Embryonic facial prominence (tissue), 1 donor: ENCODE data around the gene PCCA.
"Not testable (repeated sequence)": the region's sequence is repeated elsewhere in the genome, so short reads cannot be mapped to it uniquely, and the experiment has no call there.

Experiments used
- DNase-seq: peaks from one replicate; pipeline ENCODE4 v3.0.0-alpha.2; 2016; ENCODE audit errors: extremely low spot score

Gene PCCA

DNA sequence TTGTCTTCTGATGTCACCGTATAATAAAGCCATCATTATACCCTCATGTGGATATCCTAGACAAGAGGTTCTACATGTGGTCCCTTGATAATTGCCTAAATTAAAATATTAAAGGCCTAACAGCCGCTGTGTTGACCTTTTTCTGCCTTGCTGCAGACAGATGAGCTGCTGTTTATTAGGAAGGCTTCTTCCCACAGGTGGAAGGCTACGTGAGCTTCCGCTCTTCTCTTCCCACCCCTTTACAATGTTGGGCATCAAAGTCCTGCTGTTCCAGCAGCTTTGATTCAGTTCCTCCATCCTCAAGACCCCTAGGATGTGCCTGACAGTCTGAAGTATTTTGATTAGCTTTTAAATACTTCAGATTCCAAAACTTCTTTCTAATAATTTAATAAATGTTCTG is 217.1 kb downstream of the PCCA start:
- DNase-seq, result no peak

DNA sequence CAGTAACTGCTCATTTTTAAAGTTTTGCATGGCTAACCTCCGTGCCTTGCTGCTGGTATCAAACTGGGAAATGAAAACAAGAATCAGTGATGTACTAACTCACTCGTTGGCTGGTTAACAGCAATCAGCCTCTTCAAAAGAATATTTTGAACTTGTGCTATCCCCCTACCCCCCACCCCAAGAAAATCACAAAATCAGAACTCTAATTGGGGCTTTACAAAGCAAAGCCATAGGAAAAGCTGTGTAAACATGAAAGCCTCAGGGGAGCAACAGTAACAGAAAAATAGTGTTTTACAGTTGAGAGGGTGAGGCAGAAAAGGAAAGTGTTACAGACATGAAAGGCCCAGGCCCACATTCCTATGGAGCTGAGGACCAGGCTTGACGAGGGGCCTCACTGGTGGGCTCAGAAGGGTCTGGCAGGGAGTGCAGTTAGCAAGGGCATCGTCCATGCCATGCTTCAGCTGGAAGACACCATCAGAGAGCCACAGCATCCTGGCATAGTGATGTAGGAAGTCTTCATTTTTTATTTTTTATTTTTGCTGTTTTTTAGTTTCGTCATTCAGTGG is 217.6 kb downstream of the PCCA start:
- no peak for DNase-seq

DNA sequence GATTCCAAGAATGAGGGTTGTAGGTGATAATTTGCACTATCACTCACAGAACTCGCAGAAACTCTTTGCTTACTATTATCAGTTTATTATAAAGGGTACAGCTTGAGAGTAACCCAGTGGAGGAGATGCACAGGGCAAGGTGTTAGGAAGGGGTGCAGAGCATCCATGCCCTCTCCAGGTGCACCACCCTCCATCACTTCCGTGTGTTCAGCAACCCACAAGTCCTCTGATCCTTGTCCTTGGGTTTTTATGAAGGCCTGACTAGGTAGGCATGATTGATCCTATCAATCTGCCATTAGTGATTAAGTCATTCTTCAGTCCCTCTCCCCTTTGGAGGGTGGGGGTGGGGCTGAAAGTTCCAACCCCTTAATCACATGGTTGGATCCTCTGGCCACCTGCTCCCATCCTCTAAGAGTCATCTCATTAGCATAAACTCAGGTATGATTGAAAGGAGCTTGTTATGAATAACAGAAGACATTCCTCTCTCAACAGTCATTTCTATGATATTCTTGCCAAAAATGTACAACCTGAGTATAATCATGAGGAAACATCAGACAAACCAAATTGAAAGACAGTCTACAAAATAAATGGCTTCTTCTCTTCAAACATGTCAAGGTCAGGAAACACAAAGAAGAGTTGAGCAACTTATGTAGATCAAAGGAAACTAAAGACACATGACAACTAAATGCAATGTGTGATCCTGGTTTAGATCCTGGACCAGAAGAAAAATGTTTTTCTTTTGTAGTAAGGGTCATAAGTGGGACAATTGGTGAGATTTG is 225.4 kb downstream of the PCCA start:
- no peak for DNase-seq

DNA sequence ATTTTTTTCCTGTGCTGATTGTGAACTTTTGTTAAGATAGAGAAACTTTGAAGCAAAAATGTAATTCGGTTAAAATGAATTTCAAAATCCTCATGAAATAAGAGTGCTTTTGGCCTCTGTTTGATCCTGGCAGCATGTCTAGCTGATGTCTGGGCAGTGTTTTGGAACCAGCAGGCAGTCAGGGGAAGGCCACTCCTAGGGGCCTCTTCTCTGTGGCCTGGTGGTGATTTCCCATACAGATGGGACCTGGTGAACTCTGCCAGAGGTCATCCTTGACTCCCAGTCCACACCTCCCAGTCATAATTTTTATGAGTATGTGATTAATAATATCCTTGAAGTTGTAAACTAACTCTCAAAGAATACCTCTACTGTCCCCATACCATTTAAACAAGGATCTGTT is 226.6 kb downstream of the PCCA start:
- DNase-seq, result no peak

- DNase-seq, result not testable (repeated sequence)
These were observed 229.6 kb downstream of the PCCA start for GRCh38 chr13:100318473-100318872.

DNA sequence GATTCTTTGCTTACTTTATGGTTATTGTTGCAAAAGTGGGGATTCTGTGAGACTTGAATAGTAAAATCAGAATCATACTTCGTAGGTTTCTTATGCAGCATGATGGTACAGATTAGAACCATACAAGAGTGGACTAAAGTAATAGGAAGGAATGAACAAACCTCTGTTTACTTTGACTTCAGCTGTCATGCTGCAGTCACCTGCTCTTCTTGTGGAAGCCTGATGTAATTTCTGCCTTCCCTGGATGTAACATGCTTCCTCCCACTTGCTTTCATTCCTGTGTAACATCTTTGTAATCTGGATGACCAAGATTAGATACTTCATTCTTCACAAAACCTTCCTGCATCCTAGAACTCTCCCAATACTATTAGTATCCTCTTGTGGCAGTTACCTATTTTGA is 235.0 kb downstream of the PCCA start:
- no peak for DNase-seq

- DNase-seq, result no peak
These were observed 241.8 kb downstream of the PCCA start for GRCh38 chr13:100330662-100331061.

GRCh38 chr13:100333141-100333540 is 244.2 kb downstream of the PCCA start:
- DNase-seq, result no peak

DNA sequence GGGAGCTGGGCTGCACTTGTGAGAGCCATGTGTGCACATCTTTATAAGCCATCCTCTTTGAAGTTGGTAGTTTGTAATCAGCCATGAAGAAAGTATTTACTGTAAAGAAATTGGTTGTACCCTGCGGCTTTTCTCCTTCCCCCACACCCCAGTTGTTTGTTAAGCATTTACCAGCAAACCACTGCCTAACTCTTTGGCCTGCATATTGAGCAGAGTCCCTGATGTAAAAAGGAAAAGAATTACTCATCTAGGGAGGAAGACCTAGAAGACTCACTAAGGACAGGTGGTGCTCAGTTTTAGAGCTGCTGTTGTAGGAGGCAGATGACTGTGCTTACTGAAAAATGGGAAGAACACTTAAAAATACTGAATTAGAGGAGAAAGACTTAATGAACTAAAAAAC is 245.3 kb downstream of the PCCA start:
- no peak for DNase-seq

- DNase-seq, result no peak
These were observed 248.1 kb downstream of the PCCA start for GRCh38 chr13:100336795-100337516.

GRCh38 chr13:100338275-100338674 is 249.4 kb downstream of the PCCA start:
- DNase-seq, result no peak

DNA sequence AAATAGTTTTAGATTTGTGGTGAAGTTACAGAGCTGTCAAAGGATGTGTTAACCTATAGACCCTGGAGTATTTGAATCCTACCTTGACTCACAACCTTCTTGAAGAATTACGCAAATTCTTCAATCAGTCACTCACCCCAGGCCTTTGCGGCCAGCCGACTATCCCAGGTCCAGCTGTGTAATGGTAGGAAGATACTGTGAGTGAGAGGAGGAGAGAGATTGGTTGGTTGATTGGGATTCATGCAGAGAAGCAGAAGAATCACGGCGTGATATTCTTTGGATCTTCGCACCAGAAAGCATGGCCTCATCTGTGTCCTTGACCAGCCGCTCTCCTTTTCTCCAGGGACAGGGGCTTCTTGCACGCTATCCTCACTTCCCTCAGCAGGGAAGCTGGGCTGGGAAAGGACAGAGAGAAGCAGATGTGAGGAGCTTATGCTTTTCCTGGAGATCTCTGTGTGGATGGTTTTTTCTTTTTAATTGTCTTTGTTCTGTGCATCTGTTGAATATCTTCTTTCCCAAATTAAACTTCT is 250.6 kb downstream of the PCCA start:
- DNase-seq, result no peak

DNA sequence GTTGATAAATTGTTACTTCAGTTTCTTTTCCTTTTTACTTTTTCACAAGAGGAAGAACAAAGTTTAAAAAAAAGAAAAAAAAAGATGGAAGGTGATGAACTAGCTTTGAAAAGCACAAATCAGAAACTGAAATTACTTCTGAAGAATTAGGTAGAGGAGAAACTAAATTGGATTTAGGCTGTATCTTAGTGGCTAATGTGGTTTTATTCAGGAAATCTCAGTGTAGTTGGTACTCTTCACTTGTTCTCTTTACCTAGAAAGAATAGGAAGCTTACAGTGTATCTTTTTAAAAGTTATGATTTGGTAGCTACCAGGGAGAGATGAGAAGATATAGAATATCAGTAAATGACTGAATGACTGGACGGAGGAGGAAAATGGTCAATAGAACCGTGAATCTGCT is 252.0 kb downstream of the PCCA start:
- no peak for DNase-seq

DNA sequence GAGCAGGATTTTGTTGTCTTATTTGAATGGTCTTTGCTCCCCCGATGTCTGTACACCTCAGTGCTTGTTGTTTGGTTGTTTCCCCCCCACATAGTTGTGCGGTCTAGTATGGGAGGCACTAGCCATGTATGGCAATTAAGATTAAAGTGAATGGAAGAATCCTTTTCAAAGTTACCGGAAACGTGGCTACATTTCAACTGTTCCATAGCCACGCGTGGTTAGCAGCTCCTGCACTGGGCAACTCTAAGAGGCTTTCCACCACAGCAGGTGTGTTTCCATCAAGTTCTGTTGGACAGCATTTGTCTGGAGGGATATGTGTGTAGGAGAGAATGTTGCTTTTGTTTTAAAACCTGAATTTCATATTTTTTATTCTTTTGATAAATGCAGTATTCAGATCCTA is 252.4 kb downstream of the PCCA start:
- DNase-seq, result no peak

- DNase-seq, result no peak
These were observed 255.7 kb downstream of the PCCA start for GRCh38 chr13:100344544-100344943.

- no peak for DNase-seq
These were observed 259.1 kb downstream of the PCCA start for GRCh38 chr13:100347968-100348367.

DNA sequence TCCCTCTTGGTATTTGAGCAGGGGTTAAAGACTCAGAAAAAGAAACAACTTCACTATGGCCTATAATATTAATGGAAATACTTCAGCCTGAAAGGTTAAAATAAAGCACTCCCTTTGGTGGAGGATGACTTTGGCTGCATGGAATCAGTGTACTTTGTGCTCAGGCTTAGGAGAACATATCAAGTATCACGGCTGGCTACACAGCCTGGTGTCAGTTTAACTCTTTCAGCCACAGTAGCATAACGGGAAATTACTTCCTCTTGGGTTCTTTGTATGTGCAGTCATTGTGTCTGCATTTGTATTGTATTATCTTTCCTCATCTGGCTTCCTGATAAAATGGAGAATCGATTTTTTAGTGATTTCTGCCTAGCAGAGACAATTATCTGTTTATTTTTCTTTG is 260.7 kb downstream of the PCCA start:
- no peak for DNase-seq

GRCh38 chr13:100350601-100351000 is 261.7 kb downstream of the PCCA start:
- no peak for DNase-seq

GRCh38 chr13:100356426-100356825 is 267.5 kb downstream of the PCCA start:
- DNase-seq, result no peak

DNA sequence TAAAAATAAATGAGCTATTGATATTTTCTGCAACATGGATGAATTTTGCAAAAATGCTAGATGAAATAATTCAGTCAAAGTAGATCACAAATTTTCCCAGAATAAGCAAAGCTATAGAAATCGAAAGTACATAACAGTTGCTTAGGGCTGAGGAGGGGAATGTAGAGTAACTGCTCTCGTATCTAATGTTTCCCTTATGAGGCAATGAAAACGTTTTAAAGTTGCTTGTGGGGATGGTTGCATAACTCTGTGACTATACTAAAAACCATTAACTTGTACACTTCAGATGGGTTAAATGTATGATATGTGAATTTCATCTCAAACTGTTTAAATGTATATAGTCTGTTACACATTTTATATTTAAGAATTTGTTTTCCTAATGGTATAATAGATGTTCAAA is 268.0 kb downstream of the PCCA start:
- DNase-seq, result no peak

GRCh38 chr13:100357764-100358163 is 268.9 kb downstream of the PCCA start:
- no peak for DNase-seq

- no peak for DNase-seq
These were observed 272.6 kb downstream of the PCCA start for GRCh38 chr13:100361504-100361903.

DNA sequence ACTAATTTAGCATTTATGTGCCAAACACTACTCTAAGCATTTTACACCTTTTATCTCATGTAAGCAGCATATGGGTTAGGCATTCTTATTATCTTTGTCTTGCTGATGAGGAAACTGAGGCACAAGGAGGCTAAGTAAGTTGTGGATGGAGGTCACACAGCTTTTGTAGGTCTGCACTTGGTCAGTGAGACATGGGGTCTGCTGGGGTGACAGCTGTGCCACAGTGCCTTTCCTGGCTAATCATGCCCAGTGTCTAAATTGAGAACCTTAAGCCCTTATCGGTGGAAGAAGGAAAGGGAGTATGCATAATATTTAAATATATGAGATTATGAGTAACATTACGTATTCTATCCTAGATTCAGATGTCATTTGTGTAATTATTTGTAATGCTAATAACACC is 273.5 kb downstream of the PCCA start:
- no peak for DNase-seq
